K562 (cell line): Measurements from ENCODE around the gene GJB6. TPM values are rescaled to one million over a fixed set of nuclear protein-coding genes. Genes with fewer than 3 reads are reported as not detected.

Experiments used
- ATAC-seq: fragments of 200-7000 bp; cut with Tn5 transposase; 3 replicates; pipeline ENCODE4 v1.9.1; 2020; ENCODE audit warnings: moderate library complexity
- BruUV-seq: library from RNA; stranded (reverse); fragments of 400-500 nt; replicated peaks from 2 replicates; lab custom pipeline; 2021; lab: Mats Ljungman, UMichigan
- CTCF ChIA-PET: fragments of 300-600 bp; formaldehyde crosslinking; extraction: SDS; loops from one replicate; lab custom pipeline; 2021; ENCODE audit warnings: low intra/inter-chr PET ratio; lab: Yijun Ruan, JAX
- POLR2A ChIA-PET: fragments of 300-600, 350-650 bp; sonication (Branson Sonifier 250); formaldehyde crosslinking; extraction: SDS; loops from one replicate; lab custom pipeline; 2021; ENCODE audit warnings: antibody characterized with exemption, inconsistent platforms; lab: Yijun Ruan, JAX
- DNase-seq, 4 experiments: peaks; one replicate each; pipeline versions ENCODE4 v3.0.0 to v3.0.0-alpha.2; 2011 to 2018; ENCODE audit warnings: low spot score in 3 of 4, mixed read lengths in 3 of 4; ENCODE audit errors: extremely low read depth in 1 of 4
- FAIRE-seq: peaks from 2 replicates; lab custom pipeline; 2011; peaks lifted over from hg19 to GRCh38; lab: Jason Lieb, UNC
- H2AFZ ChIP-seq: 2 replicates; pipeline ENCODE4 v1.6.0; 2011; ENCODE audit warnings: low read depth, low read length, control low read depth, inconsistent platforms
- H3K27ac ChIP-seq: fragments of 200-600 bp; 3 replicates; pipeline ENCODE4 v1.8.0; 2011; ENCODE audit warnings: low read depth, mild to moderate bottlenecking, control low read depth, inconsistent platforms, low read length, moderate library complexity, mixed read lengths; ENCODE audit errors: extremely low read depth
- H3K27me3 ChIP-seq, 2 experiments: fragments of 300-600 bp in 1 of 2; 2 replicates in 1 of 2; 3 replicates in 1 of 2; pipeline versions ENCODE4 v1.6.0 to v1.8.0; 2011; ENCODE audit warnings: inconsistent platforms in 2 of 2, low read length in 2 of 2, mild to moderate bottlenecking in 1 of 2, mixed read lengths in 1 of 2, moderate library complexity in 1 of 2; ENCODE audit not compliant: control insufficient read depth in 2 of 2, insufficient read depth in 2 of 2
- H3K36me3 ChIP-seq: fragments of 300-600 bp; 3 replicates; pipeline ENCODE4 v1.8.0; 2011; ENCODE audit warnings: mild to moderate bottlenecking, low read length, inconsistent platforms; ENCODE audit not compliant: control insufficient read depth, insufficient read depth
- H3K4me1 ChIP-seq, 2 experiments: fragments of 200-600 bp in 1 of 2; replicated peaks in 1 of 2; 2 replicates in 1 of 2; 3 replicates in 1 of 2; pipeline versions ENCODE4 v1.5.1 to v1.8.0; 2011; ENCODE audit warnings: inconsistent platforms in 2 of 2, low read length in 2 of 2, mild to moderate bottlenecking in 1 of 2, mixed read lengths in 1 of 2, moderate library complexity in 1 of 2; ENCODE audit not compliant: control insufficient read depth in 2 of 2, insufficient read depth in 2 of 2
- H3K4me2 ChIP-seq: 2 replicates; pipeline ENCODE4 v1.6.1; 2011; ENCODE audit warnings: low read length, control low read depth, inconsistent platforms, mixed read lengths; ENCODE audit not compliant: insufficient read depth
- H3K4me3 ChIP-seq: fragments of 200-600 bp; sonication (generic), shearing (Covaris generic); 2 replicates; pipeline ENCODE4 v1.5.1; 2016; ENCODE audit warnings: control low read depth, inconsistent platforms
- H3K79me2 ChIP-seq: fragments of 200-600 bp; 3 replicates; pipeline ENCODE4 v1.8.0; 2011; ENCODE audit warnings: low read length, inconsistent platforms; ENCODE audit not compliant: control insufficient read depth, insufficient read depth
- H3K9ac ChIP-seq, 2 experiments: 2 replicates each; pipeline versions ENCODE4 v1.6.0 to v1.6.1; 2011; ENCODE audit warnings: low read depth in 2 of 2, low read length in 2 of 2, control low read depth in 1 of 2, inconsistent platforms in 1 of 2, mild to moderate bottlenecking in 1 of 2, mixed read lengths in 1 of 2; ENCODE audit not compliant: insufficient read depth in 1 of 2
- H3K9me1 ChIP-seq: one replicate; pipeline ENCODE4 v1.6.0; 2011; ENCODE audit warnings: inconsistent platforms, mild to moderate bottlenecking, low read length, moderate library complexity; ENCODE audit not compliant: control insufficient read depth, insufficient read depth
- H3K9me3 ChIP-seq: replicated peaks from 2 replicates; pipeline ENCODE4 v1.5.1; 2011; ENCODE audit warnings: low read depth, low read length, inconsistent platforms; ENCODE audit not compliant: control insufficient read depth, insufficient read depth
- H4K20me1 ChIP-seq: replicated peaks from 2 replicates; pipeline ENCODE4 v1.6.1; 2011; ENCODE audit warnings: low read length, inconsistent platforms, mixed read lengths; ENCODE audit not compliant: control insufficient read depth, insufficient read depth
- DACH1 ChIP-seq: fragments of 450-650 bp; IDR thresholded peaks from 2 replicates; pipeline ENCODE4 v1.6.1; 2018; ENCODE audit not compliant: partially characterized antibody
- DPF2 ChIP-seq: fragments of 450-650 bp; IDR thresholded peaks from 2 replicates; pipeline ENCODE4 v1.6.1; 2016
- ILK ChIP-seq: fragments of 450-650 bp; IDR thresholded peaks from 2 replicates; pipeline ENCODE4 v1.6.1; 2016; ENCODE audit warnings: missing genetic modification characterization, low read depth, mild to moderate bottlenecking, missing compliant biosample characterization, moderate library complexity, borderline replicate concordance
- SMAD1 ChIP-seq: fragments of 150-350 bp; IDR thresholded peaks from 2 replicates; pipeline ENCODE4 v1.6.1; 2014; ENCODE audit warnings: low read length, low read depth; ENCODE audit not compliant: partially characterized antibody
- TOE1 ChIP-seq, 2 experiments: fragments of 450-650 bp in 1 of 2; sonication (generic) in 1 of 2; formaldehyde crosslinking in 1 of 2; IDR thresholded peaks; 2 replicates each; pipeline versions ENCODE4 v1.7.1 to v1.8.0; 2016 to 2022; ENCODE audit warnings: borderline replicate concordance in 2 of 2, mild to moderate bottlenecking in 2 of 2, antibody characterized with exemption in 1 of 2, inconsistent platforms in 1 of 2, low read depth in 1 of 2, missing genetic modification reagents in 1 of 2, moderate library complexity in 1 of 2
- YBX1 ChIP-seq: fragments of 450-650 bp; IDR thresholded peaks from 2 replicates; pipeline ENCODE4 v1.7.1; 2016; ENCODE audit warnings: mild to moderate bottlenecking
- ZNF263 ChIP-seq: sonication (generic); formaldehyde crosslinking; IDR thresholded peaks from 2 replicates; pipeline ENCODE4 v1.8.0; 2022; ENCODE audit warnings: mild to moderate bottlenecking, missing genetic modification reagents, borderline replicate concordance
- WGBS: fragments of 100-300 bp; shearing (Covaris generic); methylation state at CpG from one replicate; pipeline ENCODE4 v1.1.6; 2016; ENCODE audit warnings: low coverage, mixed read lengths; ENCODE audit not compliant: insufficient coverage; ENCODE audit errors: missing lambda C conversion rate; 5-methylcytosine and 5-hydroxymethylcytosine counted together
- in situ Hi-C: fragments of 300-500 bp; cut with MboI; formaldehyde crosslinking; loops from 4 replicates; pipeline ENCODE4 v1.15.0; 2018; ENCODE audit warnings: inconsistent platforms, mixed read lengths
- intact Hi-C: fragments of 100-400 bp; cut with micrococcal nuclease; formaldehyde crosslinking; loops from 2 replicates; pipeline ENCODE4 v1.14.2; 2022
- polyA plus RNA-seq, 8 experiments: library from polyadenylated mRNA; depleted of rRNA in 4 of 8; stranded (reverse) in 5 of 8; unstranded in 3 of 8; fragments of >200 nt; fragmentation: Nextera tagmentation in 2 of 8; fragmentation: Illumina TruSeq in 1 of 8; extraction: Ambion mirVana in 2 of 8; extraction: Trizol in 1 of 8; gene quantifications; 2 replicates each; pipeline versions ENCODE4 v1.2.1 to v1.2.3, GENCODE V29; 2011 to 2014; ENCODE audit warnings: inconsistent platforms in 1 of 8, missing spikeins in 1 of 8
- total RNA-seq, 7 experiments: library from RNA; depleted of rRNA in 6 of 7; stranded (reverse); fragments of >200 nt in 6 of 7; fragmentation: Illumina TruSeq in 2 of 7; extraction: Trizol in 2 of 7; gene quantifications; 2 replicates each; pipeline versions ENCODE4 v1.2.1 to v1.2.3, GENCODE V29; 2011 to 2021; ENCODE audit warnings: low replicate concordance in 1 of 7

The GJB6 gene
- total and polyA plus RNA-seq, 9 of the 15 experiments (the other 6 are each of a cell fraction or from before 2014, with no cell fraction given): not detected

GRCh38 chr13:20193162-20193906, 38.8 kb downstream of the GJB6 start:
- Histone ChIP-seq H3K4me1 (peaks cover 4% of the 10 kb centered on the region in 2 experiments; a peak in 2 of 5 replicates), H3K4me3 (no peak overlapping the region), H3K9me3 (no peaks in the 10 kb centered on the region), H3K79me2 (no peaks in the 10 kb centered on the region), H3K27me3 (peaks cover 4 to 15% of the 10 kb centered on the region in 2 experiments; a peak in 4 of 5 replicates), H3K36me3 (no peaks in the 10 kb centered on the region), H4K20me1 (no peaks in the 10 kb centered on the region), H3K9ac (no peak overlapping the region), H3K9me1 (no peaks in the 10 kb centered on the region), H3K4me2 (no peak overlapping the region), H2AFZ (no peak overlapping the region), H3K27ac (no peak overlapping the region)
- 12% methylated on average over 19 of the region's 53 CpGs for WGBS
- ChIA-PET POLR2A (no interaction called here), CTCF (no interaction called here)
- no TSS peak for BruUV-seq
- no peak for DNase-seq
- ATAC-seq: no peak
- in situ Hi-C loops (no loop called here), intact Hi-C loops (no loop called here)
- no peak for FAIRE-seq
- no peak for TF ChIP-seq ZNF263 (CRISPR knock-in tag)
- TF ChIP-seq SMAD1: no peak
- no peak for TF ChIP-seq YBX1
- TF ChIP-seq DPF2: no peak
- no peak for TF ChIP-seq TOE1 (IDR thresholded peaks at IDR 0.05; ENCODE audit: borderline replicate concordance)
- no peak for TF ChIP-seq TOE1 (CRISPR knock-in tag; IDR thresholded peaks at IDR 0.05; ENCODE audit: borderline replicate concordance, low read depth)
- TF ChIP-seq DACH1: no peak
- no peak for TF ChIP-seq ILK (tag)
